GM13977 (cell line): ENCODE data around the gene UBE2L3.
A peak's percentile ranks its signal among the peaks of the same experiment; 100 is the strongest.

Experiments used
- DNase-seq: peaks from one replicate; pipeline ENCODE4 v3.0.0; 2012; ENCODE audit warnings: low spot score
- CTCF ChIP-seq: IDR thresholded peaks from 2 replicates; pipeline ENCODE4 v1.5.1; 2012; ENCODE audit warnings: mild to moderate bottlenecking, control low read depth; ENCODE audit not compliant: insufficient read depth; ENCODE audit errors: extremely low read depth, missing control alignments
- in situ Hi-C: fragments of 300-500 bp; cut with MboI; formaldehyde crosslinking; loops from one replicate; pipeline ENCODE4 v1.12.0; 2022; ENCODE audit warnings: low sequenced_read_pairs, low pct_unique_long_range_greater_than_20kb, mixed read lengths, inconsistent platforms; ENCODE audit not compliant: unreplicated experiment

The UBE2L3 gene

GRCh38 chr22:21587803-21588611 lies 20.5 kb downstream of the UBE2L3 start:
- no peak for TF ChIP-seq CTCF
- in situ Hi-C loops = no loop called here
- DNase-seq = peak; percentile 83

- in situ Hi-C loops = no loop called here
- TF ChIP-seq CTCF = no peak
- DNase-seq = no peak
Observed at GRCh38 chr22:21589396-21589795, 21.9 kb downstream of the UBE2L3 start.

- in situ Hi-C loops = no loop called here
- DNase-seq = no peak
- no peak for TF ChIP-seq CTCF
Observed at GRCh38 chr22:21590809-21591641, 23.5 kb downstream of the UBE2L3 start.

- no peak for DNase-seq
- TF ChIP-seq CTCF = no peak
- in situ Hi-C loops = no loop called here
Observed at GRCh38 chr22:21591695-21592094, 24.2 kb downstream of the UBE2L3 start.

- DNase-seq = no peak
- no peak for TF ChIP-seq CTCF
- in situ Hi-C loops = no loop called here
Observed at GRCh38 chr22:21592422-21592821, 24.9 kb downstream of the UBE2L3 start.

GRCh38 chr22:21593406-21594232 lies 26.1 kb downstream of the UBE2L3 start:
- TF ChIP-seq CTCF = peak; percentile 7
- in situ Hi-C loops = no loop called here
- DNase-seq = no peak
